Measurements from ENCODE around the gene SPTB.

Gene SPTB

GRCh38 chr14:64855721-64856528 is 23.8 kb downstream of the SPTB start:
- no peak for DNase-seq (ENCODE audit: low read depth)
- no peak overlapping the region for H3K4me3 ChIP-seq (replicated peaks; ENCODE audit: low read depth, low read length)
- TF ChIP-seq CTCF (IDR thresholded peaks at IDR 0.05; ENCODE audit: low read length, missing control alignments), result no peak

GRCh38 chr14:64850369-64851137 is 29.2 kb downstream of the SPTB start:
- DNase-seq (ENCODE audit: low read depth), result no peak
- no peak for TF ChIP-seq CTCF (IDR thresholded peaks at IDR 0.05; ENCODE audit: low read length, missing control alignments)
- no peak overlapping the region for H3K4me3 ChIP-seq (replicated peaks; ENCODE audit: low read depth, low read length)

DNA sequence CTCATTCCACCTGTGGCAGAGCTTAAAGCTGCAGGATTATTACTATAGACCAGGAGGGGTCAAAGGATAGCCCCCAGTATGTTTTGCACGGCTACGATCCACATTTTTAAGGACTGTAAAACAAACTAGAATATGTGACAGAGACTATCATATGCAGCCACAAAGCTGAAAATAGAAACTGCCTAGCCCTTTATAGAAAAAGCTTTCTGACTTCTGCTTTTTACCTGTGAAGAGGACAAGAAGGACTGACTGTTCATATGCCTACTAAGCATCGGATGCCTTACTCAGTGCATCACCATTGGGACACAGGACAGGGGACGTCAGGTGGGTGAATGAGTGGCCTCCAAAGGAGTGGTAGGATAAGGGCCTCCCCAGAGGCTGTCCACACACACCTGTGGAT is 29.8 kb downstream of the SPTB start:
- no peak for TF ChIP-seq CTCF (IDR thresholded peaks at IDR 0.05; ENCODE audit: low read length, missing control alignments)
- no peak overlapping the region for H3K4me3 ChIP-seq (replicated peaks; ENCODE audit: low read depth, low read length)
- DNase-seq (ENCODE audit: low read depth), result no peak

DNA sequence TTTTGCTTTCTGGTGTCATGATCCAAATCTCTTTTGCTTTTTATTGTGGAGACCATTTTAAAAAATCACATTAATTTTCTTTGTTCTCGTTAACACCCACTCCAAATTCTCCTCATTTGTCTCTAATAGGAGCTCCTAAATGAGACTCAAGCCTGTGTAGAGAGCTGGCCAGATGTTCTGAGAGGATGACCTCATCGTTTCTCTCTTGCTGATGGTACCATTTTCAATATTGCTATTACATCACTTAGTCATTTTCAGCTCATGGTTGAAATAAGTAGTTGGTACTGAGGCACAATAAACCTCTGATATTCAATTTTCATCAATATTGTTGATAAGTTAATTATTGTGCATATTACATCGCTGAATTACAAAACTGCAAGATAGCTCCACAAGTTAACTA is 31.5 kb downstream of the SPTB start:
- DNase-seq (ENCODE audit: low read depth), result no peak
- TF ChIP-seq CTCF (IDR thresholded peaks at IDR 0.05; ENCODE audit: low read length, missing control alignments), result no peak

GRCh38 chr14:64846319-64846718 is 33.4 kb downstream of the SPTB start:
- no peak overlapping the region for H3K4me3 ChIP-seq (replicated peaks; ENCODE audit: low read depth, low read length)
- no peak for TF ChIP-seq CTCF (IDR thresholded peaks at IDR 0.05; ENCODE audit: low read length, missing control alignments)
- DNase-seq (ENCODE audit: low read depth), result no peak

More for the DNA sequence above, 31.5 kb downstream of the SPTB start:
- H3K4me3 ChIP-seq (replicated peaks; ENCODE audit: low read depth, low read length), result no peak overlapping the region

DNA sequence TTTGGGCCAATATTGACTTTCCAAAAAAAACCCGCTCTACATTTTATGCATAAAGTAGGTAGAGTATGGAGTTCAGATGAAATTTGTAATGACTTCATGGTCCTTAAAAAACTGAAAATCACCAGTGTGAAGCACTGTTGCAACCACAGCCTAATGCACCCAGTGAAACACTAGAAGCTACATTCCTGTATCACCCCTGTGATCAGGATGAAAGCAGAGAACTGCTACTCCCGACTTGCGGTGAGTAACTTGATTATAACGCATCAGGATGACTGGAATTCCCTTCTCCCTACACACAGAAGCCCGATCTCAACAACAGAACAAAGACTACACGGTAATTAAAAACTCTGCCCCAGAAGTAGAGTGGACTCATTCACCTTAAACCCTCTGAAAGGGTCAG is 33.8 kb downstream of the SPTB start:
- H3K4me3 ChIP-seq (replicated peaks; ENCODE audit: low read depth, low read length), result no peak overlapping the region
- DNase-seq (ENCODE audit: low read depth), result no peak
- TF ChIP-seq CTCF (IDR thresholded peaks at IDR 0.05; ENCODE audit: low read length, missing control alignments), result no peak

Measured in fibroblast of pulmonary artery (primary cell).